Sciatic nerve (tissue), 2 donors: ENCODE results near the gene TCFL5. TPM values are rescaled to one million over a fixed set of nuclear protein-coding genes. Genes with fewer than 3 reads are reported as not detected.

Experiments
- ATAC-seq: fragments of 200-7000 bp; cut with Tn5 transposase; one replicate; pipeline ENCODE4 v1.9.1; 2020; ENCODE audit warnings: mild to moderate bottlenecking, moderate library complexity
- DNase-seq: peaks from one replicate; pipeline ENCODE4 v3.0.0-alpha.2; 2020; ENCODE audit warnings: low spot score
- intact Hi-C: fragments of 100-400 bp; cut with DNase I; formaldehyde crosslinking; loops from one replicate; pipeline ENCODE4 v1.14.2; 2022
- total RNA-seq: library from RNA; stranded (reverse); fragmentation: NEBNext Ultra II Directional; extraction: Animal tissue kit (Norgen Biotek cat#: 25700); gene quantifications from one replicate; pipeline ENCODE4 v1.2.1, GENCODE V29; 2021
- donor health status: DM: no; HTN: no; CAD: no.
- donor health status: DM: no; HTN: no; CAD: no.

Gene TCFL5
- total RNA-seq, 1 donor from 2014 or later: 14.6 TPM

DNA sequence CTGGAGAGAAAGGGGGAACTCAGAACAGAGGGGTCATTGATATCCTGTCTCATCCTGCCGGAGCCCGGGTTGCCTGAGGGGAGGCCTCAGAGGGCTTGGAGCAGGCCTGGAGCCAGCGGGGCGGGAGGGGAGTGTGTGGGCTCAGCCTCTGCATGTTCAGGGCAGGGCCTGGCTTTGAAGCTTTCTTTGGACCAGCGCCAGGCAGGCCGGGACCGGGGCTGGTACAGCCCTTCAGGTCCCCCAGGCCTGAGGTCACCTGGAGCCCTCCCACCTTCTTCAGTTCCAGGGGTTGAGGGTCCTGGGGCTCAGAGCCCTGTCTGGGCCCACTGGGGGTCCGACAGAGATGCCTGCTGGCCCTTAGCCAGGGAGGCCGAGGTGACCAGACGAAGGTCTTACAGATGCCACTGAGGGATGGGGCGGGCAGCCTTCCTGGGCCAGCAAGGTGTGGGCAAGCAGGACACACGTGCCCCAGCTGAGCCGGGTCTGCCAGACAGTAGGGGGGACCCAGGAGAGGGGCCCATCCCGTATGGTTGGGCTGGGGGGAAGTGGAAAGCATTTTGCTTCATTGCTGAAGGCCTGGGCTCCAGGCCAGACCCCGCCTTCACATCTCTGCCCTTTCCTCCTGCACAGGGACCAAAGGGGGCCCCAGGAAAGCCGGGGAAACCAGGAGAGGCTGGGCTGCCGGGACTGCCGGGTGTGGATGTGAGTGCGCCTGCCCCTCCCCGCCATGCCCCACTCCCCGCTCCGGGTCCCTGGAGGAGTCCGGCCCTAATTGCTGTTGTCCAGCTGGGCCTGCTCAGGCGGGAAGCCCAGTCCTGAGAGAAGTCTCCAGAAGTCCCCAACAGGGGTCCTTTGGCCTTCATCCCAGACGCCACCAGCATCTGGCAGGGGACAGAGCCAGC lies 42.8 kb downstream of the TCFL5 start:
- intact Hi-C loops: no loop called here
- peak; percentile 82 for ATAC-seq
- peak; percentile 90 for DNase-seq

GRCh38 chr20:62817975-62818591 lies 43.5 kb downstream of the TCFL5 start:
- no peak for DNase-seq
- ATAC-seq: peak; percentile 4
- intact Hi-C loops: no loop called here

- peak; percentile 2 for ATAC-seq
- intact Hi-C loops: no loop called here
- DNase-seq: no peak
Observed at GRCh38 chr20:62816884-62817873, 44.4 kb downstream of the TCFL5 start, which contains the start of gene COL9A3. TSS of gene COL9A3 (plus strand) at chr20:62817050. CDS start at chr20:62817065, 15 bp downstream.

DNA sequence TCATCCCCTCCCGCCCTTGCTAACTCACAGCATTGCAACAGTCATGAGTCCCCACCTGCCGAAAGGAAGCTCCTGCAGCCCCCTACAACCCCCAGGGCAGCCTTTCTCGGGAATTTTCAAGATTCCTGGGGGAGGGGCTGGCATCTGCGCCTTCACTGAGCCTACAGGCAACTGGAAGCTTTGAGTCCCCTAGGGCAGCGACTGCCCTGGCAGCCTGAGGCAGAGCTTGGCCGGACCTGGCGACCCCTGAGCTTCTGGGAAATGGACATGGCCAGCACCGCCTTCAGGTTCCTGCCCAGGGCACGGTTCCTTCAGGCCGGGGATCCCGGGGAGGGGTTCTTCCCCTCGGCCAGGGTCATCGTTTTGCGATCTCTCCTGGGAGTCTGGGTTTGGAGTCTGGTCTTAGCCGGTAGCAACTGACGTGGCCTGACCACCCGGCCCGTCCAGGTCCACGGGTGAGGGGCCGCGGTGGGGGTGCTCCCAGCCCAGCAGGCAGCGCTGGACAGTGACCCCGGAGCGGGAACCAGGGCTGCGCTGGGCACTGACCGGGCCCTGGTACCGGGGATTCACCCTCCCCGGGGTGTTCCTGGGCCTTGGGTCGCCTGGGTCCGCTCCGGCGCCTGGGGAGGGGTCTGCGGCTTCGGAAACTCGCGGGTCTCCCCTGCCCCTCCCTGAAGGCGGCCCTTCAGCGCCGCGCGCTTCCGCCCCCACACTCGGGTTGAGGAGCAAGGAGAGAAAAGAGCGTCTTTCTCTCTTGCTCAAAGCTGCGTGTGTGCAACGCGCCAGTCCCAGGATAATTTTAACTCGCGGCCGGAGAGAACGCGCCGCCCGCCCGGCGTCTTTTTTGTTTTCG lies 45.4 kb downstream of the TCFL5 start:
- no peak for DNase-seq
- ATAC-seq: no peak
- intact Hi-C loops: no loop called here

GRCh38 chr20:62815066-62815991 lies 46.3 kb downstream of the TCFL5 start:
- intact Hi-C loops: no loop called here
- DNase-seq (no peak), ATAC-seq (peak; percentile 38)

DNA sequence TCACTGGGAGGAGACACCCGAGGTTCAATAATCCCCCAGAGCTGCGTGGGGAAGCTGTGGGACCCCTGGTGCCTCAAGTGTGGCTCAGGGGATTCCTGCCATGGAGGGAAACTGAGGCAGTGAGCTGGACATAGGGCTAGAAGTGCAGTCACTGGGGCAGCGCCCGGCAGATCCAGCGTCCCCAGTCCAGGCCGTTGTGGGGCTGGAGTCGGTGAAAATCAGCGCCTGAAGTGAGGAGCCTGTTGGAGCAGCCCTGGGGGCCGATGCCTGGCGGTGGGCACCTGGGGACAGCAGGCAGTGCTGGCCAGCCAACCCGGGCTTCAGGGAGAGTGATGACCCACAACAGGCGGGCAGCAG lies 46.9 kb downstream of the TCFL5 start:
- no peak for ATAC-seq
- intact Hi-C loops: no loop called here
- DNase-seq: no peak

DNA sequence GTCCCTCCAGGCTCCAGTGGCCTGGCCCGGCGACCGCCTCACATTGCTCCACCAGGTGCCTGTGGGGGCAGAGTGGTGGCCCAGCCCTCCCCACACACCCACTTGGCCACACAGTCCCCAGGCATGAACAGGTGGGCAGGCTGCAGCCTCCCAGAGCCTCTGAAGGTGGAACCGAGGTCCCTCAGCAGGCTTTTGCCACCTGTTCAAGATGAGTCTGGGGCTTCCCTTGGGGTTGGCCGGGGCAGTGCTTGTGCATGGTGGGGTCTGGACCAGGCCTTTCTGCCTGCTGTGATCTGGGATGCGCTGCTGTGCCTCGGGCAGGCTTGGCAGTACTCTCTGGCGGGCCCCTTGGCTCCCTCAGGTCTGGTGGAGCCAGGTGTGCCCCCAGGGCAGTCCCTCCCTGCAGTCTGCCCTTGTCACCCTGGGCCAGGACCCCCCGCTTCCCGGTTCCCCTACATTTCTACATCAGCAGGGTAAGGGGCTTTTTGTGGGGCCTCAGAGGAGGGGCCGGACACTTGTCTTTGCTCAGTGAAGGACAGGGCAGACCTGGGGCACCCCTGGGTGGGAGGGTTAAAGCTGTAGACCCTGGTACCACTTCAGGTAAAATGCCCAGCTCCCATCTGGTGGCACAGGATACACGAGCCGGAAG lies 47.4 kb downstream of the TCFL5 start:
- ATAC-seq (no peak), DNase-seq (no peak)
- intact Hi-C loops: no loop called here

DNA sequence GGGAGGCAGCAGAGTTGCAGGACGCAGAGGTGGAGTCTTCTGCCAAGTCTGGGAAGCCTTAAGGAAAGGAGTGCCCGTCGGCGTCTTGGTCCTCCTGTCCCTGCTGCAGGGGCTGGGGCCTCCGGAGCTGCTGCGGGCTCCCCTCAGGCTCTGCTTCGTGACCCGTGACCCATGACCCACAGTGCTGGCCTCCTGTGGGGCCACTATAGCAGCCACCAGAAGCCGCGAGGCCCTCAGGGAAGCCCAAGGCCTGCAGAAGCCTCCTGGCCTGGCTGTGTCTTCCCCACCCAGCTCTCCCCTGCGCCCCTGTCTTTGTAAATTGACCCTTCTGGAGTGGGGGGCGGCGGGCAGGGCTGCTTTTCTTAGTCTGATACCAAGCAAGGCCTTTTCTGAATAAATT lies 48.0 kb downstream of the TCFL5 start:
- intact Hi-C loops: no loop called here
- no peak for ATAC-seq
- DNase-seq: no peak

GRCh38 chr20:62812907-62813200 lies 48.8 kb downstream of the TCFL5 start:
- intact Hi-C loops: no loop called here
- ATAC-seq: no peak
- DNase-seq: no peak

DNA sequence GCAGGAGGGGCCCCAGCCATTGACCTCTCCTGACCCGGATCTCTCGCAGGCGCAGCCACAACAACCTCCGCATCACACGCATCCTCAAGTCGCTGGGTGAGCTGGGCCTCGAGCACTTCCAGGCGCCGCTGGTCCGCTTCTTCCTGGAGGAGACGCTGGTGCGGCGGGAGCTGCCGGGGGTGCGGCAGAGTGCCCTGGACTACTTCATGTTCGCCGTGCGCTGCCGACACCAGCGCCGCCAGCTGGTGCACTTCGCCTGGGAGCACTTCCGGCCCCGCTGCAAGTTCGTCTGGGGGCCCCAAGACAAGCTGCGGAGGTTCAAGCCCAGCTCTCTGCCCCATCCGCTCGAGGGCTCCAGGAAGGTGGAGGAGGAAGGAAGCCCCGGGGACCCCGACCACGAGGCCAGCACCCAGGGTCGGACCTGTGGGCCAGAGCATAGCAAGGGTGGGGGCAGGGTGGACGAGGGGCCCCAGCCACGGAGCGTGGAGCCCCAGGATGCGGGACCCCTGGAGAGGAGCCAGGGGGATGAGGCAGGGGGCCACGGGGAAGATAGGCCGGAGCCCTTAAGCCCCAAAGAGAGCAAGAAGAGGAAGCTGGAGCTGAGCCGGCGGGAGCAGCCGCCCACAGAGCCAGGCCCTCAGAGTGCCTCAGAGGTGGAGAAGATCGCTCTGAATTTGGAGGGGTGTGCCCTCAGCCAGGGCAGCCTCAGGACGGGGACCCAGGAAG lies 49.3 kb downstream of the TCFL5 start:
- no peak for DNase-seq
- intact Hi-C loops: no loop called here
- ATAC-seq: no peak

DNA sequence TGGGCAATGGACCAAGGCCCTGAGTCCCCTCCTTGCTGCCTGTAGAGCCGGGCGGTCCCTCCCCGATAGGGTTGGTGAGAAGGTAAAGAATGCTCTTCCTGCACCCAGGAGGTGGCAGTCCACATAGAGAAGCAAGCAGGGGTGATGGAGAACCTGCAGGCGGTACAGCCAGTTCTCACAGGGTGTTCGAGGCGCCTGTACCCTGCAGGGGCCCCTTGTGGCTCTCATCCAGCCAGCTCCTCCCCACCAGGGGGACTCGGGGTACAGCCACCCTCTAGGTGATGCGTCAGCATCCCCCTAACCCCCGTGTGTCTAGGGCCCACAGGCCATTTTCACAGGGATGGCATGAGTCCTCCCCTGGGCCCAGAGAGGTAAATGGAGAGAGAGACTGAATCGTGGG lies 49.9 kb downstream of the TCFL5 start:
- ATAC-seq (no peak), DNase-seq (no peak)
- intact Hi-C loops: no loop called here

- ATAC-seq (no peak), DNase-seq (no peak)
- intact Hi-C loops: no loop called here
Observed at GRCh38 chr20:62811320-62811719, 50.3 kb downstream of the TCFL5 start.

DNA sequence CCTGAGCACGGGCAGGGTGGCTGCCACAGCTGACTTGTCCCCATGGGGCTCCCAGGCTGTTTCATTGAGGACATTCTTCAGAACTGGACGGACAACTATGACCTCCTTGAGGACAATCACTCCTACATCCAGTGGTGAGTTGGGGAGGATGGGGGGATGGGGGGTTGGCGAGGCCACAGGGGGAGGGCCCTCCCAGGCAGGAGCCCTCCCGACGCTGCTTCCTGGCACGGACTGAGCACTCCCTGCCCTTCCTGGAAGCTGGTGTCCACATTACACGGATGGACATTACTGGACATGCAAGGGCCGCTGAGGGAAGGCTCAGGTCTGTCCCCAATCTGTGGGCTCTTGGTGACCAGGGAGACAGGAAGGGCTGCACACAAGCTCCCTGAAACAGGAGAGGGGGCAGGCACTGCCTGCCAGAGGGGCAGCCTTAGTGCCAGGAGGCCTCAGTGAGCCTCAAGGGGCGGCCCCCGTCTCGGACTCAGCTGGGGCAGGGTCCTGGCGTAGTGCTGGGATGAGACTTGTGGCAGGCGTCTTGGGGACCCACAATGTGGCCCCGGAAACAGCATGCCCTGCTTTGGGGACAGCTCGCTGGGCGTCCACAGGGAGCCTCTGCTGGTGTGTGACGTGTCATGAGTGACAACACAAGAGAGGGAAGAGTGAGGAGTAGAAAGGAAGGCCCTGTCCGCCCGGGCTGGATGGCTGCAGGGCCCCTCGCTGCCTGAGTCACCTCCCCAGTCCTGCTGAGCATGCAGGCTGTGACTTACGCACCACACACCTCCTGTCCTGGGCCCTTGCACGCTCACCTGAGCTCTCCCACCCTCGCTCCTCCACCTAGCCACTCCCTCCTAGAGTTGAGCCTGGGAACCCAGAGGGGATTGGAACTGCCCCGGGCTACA lies 51.8 kb downstream of the TCFL5 start:
- DNase-seq (no peak), ATAC-seq (no peak)
- intact Hi-C loops: no loop called here

DNA sequence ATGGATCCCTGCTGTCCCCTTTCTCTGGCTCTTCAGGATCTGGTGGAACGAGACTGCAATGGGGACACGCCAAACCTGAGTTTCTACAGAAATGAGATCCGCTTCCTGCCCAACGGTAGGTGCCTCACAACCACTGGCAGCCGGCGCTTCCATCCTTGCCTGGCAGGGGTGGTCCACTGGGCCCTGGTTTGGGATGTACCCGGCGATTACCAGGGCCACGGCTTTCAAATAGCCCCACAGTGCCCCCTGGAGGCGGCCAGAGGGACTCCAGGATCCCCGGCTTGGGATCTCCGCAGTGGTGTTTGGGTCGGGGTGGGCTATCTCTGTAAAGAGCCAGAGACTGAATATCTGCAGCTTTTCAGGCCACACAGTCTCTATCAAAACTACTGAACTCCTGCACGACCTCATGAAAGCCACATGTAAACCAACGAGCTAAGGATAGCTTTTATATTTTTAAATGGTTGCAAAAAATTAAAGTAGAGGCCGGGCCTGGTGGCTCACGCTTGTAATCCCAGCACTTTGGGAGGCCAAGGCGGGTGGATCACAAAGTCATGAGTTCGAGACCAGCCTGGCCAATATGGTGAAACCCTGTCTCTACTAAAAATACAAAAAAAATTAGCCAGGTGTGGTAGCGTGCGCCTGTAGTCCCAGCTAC lies 53.3 kb downstream of the TCFL5 start:
- intact Hi-C loops: no loop called here
- ATAC-seq (peak; percentile 66), DNase-seq (peak; percentile 86)
